Ishikawa (cell line): ENCODE measurements around the gene CMTM5.

Experiments
- CEBPB ChIP-seq: IDR thresholded peaks from 2 replicates; pipeline ENCODE4 v1.6.1; 2012
- CREB1 ChIP-seq: IDR thresholded peaks from 2 replicates; pipeline ENCODE4 v1.6.1; 2012; ENCODE audit warnings: low read depth
- EGR1 ChIP-seq: IDR thresholded peaks from 2 replicates; pipeline ENCODE4 v1.6.1; 2012
- EP300 ChIP-seq: IDR thresholded peaks from 2 replicates; pipeline ENCODE4 v1.6.1; 2012; ENCODE audit warnings: borderline replicate concordance
- MAX ChIP-seq: IDR thresholded peaks from 2 replicates; pipeline ENCODE4 v1.6.1; 2012
- NFIC ChIP-seq: IDR thresholded peaks from 2 replicates; pipeline ENCODE4 v1.6.1; 2012
- RAD21 ChIP-seq: IDR thresholded peaks from 2 replicates; pipeline ENCODE4 v1.6.1; 2012; ENCODE audit warnings: low read depth
- REST ChIP-seq: IDR thresholded peaks from 2 replicates; pipeline ENCODE4 v1.6.1; 2012; ENCODE audit warnings: low read depth, mild to moderate bottlenecking
- TAF1 ChIP-seq: IDR thresholded peaks from 2 replicates; pipeline ENCODE4 v1.6.1; 2012; ENCODE audit warnings: low read depth, mild to moderate bottlenecking
- TCF12 ChIP-seq: IDR thresholded peaks from 2 replicates; pipeline ENCODE4 v1.6.1; 2012; ENCODE audit warnings: low read depth
- TEAD4 ChIP-seq: IDR thresholded peaks from 2 replicates; pipeline ENCODE4 v1.6.1; 2012
- USF1 ChIP-seq: IDR thresholded peaks from 2 replicates; pipeline ENCODE4 v1.6.1; 2012
- YY1 ChIP-seq: IDR thresholded peaks from 2 replicates; pipeline ENCODE4 v1.6.1; 2012; ENCODE audit warnings: low read depth
- ZBTB7A ChIP-seq: IDR thresholded peaks from 2 replicates; pipeline ENCODE4 v1.6.1; 2012; ENCODE audit warnings: low read depth

GRCh38 chr14:23378612-23379220 lies 1.9 kb downstream of the CMTM5 start:
- TF ChIP-seq TAF1 (no peak), CEBPB (no peak), USF1 (no peak), MAX (no peak), REST (no peak), TCF12 (no peak), YY1 (no peak), EP300 (no peak), NFIC (no peak), ZBTB7A (no peak), EGR1 (no peak), CREB1 (no peak), TEAD4 (no peak), RAD21 (no peak)
